Spleen (tissue), 7 donors: Measurements from ENCODE around the gene MARCHF9.
"Not testable (repeated sequence)": the region's sequence is repeated elsewhere in the genome, so short reads cannot be mapped to it uniquely, and the experiment has no call there.

ENCODE experiments used
- POLR2A ChIP-seq, 3 donors: fragments of 450-650 bp; IDR thresholded peaks; one replicate each; pipeline ENCODE4 v1.5.1; 2017; ENCODE audit warnings: antibody characterized with exemption in 3 of 3, mild to moderate bottlenecking in 1 of 3
- POLR2AphosphoS5 ChIP-seq, 3 donors: sonication (generic); formaldehyde crosslinking; IDR thresholded peaks; one replicate each; pipeline ENCODE4 v1.5.1; 2017; ENCODE audit warnings: antibody characterized with exemption in 3 of 3
- TF ChIP-seq, protein P1 (sequence below), 11 experiments: fragments of 200-600 bp in 7 of 11; fragments of 450-650 bp in 4 of 11; sonication (generic) in 4 of 11; IDR thresholded peaks in 8 of 11; conservative IDR thresholded peaks in 3 of 11; 1 replicate in 7 of 11; 2 replicates in 4 of 11; pipeline versions ENCODE4 v1.4.0 to v1.8.0; 2016 to 2021; ENCODE audit warnings: antibody characterized with exemption in 11 of 11, inconsistent platforms in 4 of 11, mild to moderate bottlenecking in 1 of 11
- donor health status: DM: no; HTN: no; CAD: no; lungs with moderate emphysema.
- donor health status: DM: no; HTN: no; CAD: no.
- donor health status: DM: no; HTN: no; CAD: no.

DNA sequence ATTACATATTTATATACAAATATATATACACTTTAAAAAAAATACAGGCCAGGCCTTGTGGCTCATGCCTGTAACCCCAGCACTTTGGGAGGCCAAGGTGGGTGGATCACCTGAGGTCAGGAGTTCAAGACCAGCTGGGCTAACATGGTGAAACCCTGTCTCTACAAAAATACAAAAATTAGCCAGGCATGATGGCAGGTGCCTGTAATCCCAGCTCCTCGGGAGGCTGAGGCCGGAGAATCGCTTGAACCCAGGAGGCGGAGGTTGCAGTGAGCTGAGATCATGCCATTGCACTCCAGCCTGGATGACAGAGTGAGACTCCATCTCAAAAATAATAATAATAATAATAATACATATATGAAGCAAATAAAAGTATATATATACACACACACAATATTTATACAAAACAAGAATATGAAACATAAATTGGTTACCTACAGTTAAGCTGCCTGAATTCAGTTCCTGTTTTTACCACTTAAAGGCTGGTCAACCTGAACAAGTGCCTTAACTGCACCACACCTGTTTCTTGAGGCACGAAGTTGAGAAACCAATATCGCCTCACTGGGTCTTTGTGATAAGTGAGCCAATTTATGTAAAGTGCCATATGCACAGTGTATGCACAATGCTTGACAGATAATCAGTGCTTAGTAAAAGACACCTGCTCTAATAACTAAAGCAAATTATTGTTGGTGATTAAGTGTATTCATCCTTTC, 39.7 kb upstream of the MARCHF9 start:
- not testable (repeated sequence) for TF ChIP-seq POLR2AphosphoS5, POLR2A (IDR thresholded peaks at IDR 0.05)
- TF ChIP-seq, protein P1, sequence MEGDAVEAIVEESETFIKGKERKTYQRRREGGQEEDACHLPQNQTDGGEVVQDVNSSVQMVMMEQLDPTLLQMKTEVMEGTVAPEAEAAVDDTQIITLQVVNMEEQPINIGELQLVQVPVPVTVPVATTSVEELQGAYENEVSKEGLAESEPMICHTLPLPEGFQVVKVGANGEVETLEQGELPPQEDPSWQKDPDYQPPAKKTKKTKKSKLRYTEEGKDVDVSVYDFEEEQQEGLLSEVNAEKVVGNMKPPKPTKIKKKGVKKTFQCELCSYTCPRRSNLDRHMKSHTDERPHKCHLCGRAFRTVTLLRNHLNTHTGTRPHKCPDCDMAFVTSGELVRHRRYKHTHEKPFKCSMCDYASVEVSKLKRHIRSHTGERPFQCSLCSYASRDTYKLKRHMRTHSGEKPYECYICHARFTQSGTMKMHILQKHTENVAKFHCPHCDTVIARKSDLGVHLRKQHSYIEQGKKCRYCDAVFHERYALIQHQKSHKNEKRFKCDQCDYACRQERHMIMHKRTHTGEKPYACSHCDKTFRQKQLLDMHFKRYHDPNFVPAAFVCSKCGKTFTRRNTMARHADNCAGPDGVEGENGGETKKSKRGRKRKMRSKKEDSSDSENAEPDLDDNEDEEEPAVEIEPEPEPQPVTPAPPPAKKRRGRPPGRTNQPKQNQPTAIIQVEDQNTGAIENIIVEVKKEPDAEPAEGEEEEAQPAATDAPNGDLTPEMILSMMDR (IDR thresholded peaks at IDR 0.05 in 8 of 11, conservative IDR thresholded peaks at IDR 0.05 in 3 of 11): not testable (repeated sequence)
